ENCODE results near the gene ATRNL1. TPM values are rescaled to one million over a fixed set of nuclear protein-coding genes. Genes with fewer than 3 reads are reported as not detected.
"Not testable (repeated sequence)": the region's sequence is repeated elsewhere in the genome, so short reads cannot be mapped to it uniquely, and the experiment has no call there.

The ATRNL1 gene
- total and polyA plus RNA-seq, 12 donors, result 4.8 to 217 (median 92.4) TPM

- no peak for DNase-seq
- no peaks in the 10 kb centered on the region for H3K36me3 ChIP-seq (replicated peaks in 1 of 2)
- peaks cover 0 to 5% (median 0%) of the 10 kb centered on the region in 3 donors for H3K9me3 ChIP-seq (replicated peaks in 1 of 3)
- TF ChIP-seq, protein P1, sequence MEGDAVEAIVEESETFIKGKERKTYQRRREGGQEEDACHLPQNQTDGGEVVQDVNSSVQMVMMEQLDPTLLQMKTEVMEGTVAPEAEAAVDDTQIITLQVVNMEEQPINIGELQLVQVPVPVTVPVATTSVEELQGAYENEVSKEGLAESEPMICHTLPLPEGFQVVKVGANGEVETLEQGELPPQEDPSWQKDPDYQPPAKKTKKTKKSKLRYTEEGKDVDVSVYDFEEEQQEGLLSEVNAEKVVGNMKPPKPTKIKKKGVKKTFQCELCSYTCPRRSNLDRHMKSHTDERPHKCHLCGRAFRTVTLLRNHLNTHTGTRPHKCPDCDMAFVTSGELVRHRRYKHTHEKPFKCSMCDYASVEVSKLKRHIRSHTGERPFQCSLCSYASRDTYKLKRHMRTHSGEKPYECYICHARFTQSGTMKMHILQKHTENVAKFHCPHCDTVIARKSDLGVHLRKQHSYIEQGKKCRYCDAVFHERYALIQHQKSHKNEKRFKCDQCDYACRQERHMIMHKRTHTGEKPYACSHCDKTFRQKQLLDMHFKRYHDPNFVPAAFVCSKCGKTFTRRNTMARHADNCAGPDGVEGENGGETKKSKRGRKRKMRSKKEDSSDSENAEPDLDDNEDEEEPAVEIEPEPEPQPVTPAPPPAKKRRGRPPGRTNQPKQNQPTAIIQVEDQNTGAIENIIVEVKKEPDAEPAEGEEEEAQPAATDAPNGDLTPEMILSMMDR (IDR thresholded peaks at IDR 0.05), result no peak
- TF ChIP-seq POLR2A (IDR thresholded peaks at IDR 0.05), result no peak
- no peaks in the 10 kb centered on the region for H3K27me3 ChIP-seq
- WGBS, 4 donors, result 39 to 43% (median 40%) methylated on average over 2 of the region's 2 CpGs
- H3K27ac ChIP-seq, result no peak overlapping the region
- no peak overlapping the region for H3K4me3 ChIP-seq
- intact Hi-C loops (cut with DNase I), result no loop called here
- no peaks in the 10 kb centered on the region for H3K4me1 ChIP-seq (replicated peaks in 1 of 2)
Observed at GRCh38 chr10:115818012-115818411, 724.8 kb downstream of the ATRNL1 start.

DNA sequence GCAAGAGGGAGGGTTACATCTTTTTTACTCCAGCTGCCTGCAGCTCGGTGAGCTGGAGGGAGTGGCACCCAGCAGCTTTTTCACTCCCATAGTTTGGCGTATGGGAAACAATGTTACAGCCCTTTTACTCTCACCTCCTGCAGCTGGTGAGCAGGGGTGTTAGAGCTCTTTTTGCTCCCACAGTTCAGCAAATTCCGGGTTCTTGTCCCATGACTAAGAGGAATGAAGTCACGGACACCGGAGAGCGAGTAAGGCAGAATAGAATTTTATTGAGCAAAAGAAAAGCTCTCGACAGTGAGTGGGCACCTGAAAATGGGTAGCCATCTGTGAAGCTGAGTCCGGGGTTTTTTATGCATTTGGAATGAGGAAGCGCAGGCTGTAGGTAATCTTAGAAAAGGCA lies 733.2 kb downstream of the ATRNL1 start:
- TF ChIP-seq POLR2A (IDR thresholded peaks at IDR 0.05), result no peak
- TF ChIP-seq, protein P1 (IDR thresholded peaks at IDR 0.05), result no peak
- Histone ChIP-seq H3K4me3 (no peak overlapping the region), H3K27me3 (no peaks in the 10 kb centered on the region), H3K9me3 (replicated peaks in 1 of 3) (no peaks in the 10 kb centered on the region), H3K4me1 (replicated peaks in 1 of 2) (no peaks in the 10 kb centered on the region), H3K27ac (no peak overlapping the region), H3K36me3 (replicated peaks in 1 of 2) (no peaks in the 10 kb centered on the region)
- intact Hi-C loops (cut with DNase I), result no loop called here
- 90 to 96% (median 95%) methylated on average over 9 of the region's 9 CpGs for WGBS, 4 donors
- DNase-seq, result no peak

DNA sequence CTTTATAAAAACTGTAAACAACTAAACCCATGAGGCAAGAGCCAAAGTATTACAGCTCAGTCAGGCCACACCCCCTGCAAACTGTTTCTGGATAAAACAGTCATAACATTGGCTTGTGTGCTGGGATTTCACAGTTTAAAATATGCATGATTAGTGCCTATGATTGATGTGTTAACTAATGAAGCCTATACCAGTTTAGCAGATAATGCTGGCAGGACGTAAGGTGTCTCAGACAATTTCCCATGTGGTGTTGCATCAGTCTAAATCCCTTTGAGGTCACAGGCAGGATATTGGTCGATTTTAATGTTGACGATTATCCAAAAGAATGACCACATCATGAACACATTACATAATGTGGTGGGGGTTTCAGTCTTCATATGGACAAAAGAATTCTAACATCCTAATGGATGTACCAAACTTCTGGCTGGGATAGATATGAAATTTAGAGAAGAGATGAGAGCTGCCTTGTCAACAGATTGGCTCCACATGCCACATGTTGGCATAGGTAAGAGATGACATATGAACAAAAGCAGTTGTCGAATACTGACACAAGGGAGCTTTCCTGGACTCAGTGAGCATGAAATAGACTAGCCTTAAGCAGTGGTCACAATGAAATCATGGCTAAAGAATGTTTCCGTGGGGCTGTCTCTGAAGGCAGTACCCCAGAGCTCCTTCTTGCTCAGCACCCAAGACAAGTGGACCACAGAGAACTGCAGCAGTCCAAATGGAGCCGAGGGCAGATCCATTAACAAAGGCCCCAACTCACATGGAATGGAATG lies 734.3 kb downstream of the ATRNL1 start:
- TF ChIP-seq, protein P1 (IDR thresholded peaks at IDR 0.05), result no peak
- no peak for TF ChIP-seq POLR2A (IDR thresholded peaks at IDR 0.05)
- Histone ChIP-seq H3K27ac (no peak overlapping the region), H3K27me3 (no peaks in the 10 kb centered on the region), H3K9me3 (replicated peaks in 1 of 3) (no peaks in the 10 kb centered on the region), H3K36me3 (replicated peaks in 1 of 2) (no peaks in the 10 kb centered on the region), H3K4me1 (replicated peaks in 1 of 2) (no peaks in the 10 kb centered on the region), H3K4me3 (no peak overlapping the region)
- intact Hi-C loops (cut with DNase I), result no loop called here
- WGBS, 4 donors, result 91 to 97% (median 93%) methylated on average over 6 of the region's 6 CpGs
- DNase-seq, result no peak

DNA sequence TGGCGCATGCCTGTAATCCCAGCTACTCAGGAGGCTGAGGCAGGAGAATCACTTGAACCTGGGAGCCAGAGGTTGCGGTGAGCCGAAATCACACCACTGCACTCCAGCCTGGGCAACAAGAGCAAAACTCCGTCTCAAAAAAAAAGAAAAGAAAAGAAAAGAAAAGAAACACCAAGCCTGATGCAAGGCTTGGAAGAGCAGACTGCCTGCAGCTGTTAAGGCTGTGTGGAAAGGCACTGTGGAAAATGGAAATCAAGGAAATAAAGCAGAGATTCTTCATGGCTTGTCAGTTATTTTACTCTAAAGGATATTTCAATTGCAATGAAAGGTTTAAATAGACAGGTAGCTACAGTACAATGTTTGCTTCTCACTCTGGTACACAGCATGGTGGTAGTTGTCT lies 735.0 kb downstream of the ATRNL1 start:
- intact Hi-C loops (cut with DNase I); H3K27me3 ChIP-seq; H3K27ac ChIP-seq; H3K4me3 ChIP-seq; DNase-seq; H3K4me1 ChIP-seq (replicated peaks in 1 of 2); H3K9me3 ChIP-seq (replicated peaks in 1 of 3); H3K36me3 ChIP-seq (replicated peaks in 1 of 2): not testable (repeated sequence)
- WGBS, 4 donors, result 89 to 99% (median 93%) methylated on average over 4 of the region's 4 CpGs
